ENCODE data around the gene BRAP. TPM values are rescaled to one million over a fixed set of nuclear protein-coding genes. Genes with fewer than 3 reads are reported as not detected.

The BRAP gene
- total RNA-seq, 1 experiment from 2014 or later = 25.0 TPM

DNA sequence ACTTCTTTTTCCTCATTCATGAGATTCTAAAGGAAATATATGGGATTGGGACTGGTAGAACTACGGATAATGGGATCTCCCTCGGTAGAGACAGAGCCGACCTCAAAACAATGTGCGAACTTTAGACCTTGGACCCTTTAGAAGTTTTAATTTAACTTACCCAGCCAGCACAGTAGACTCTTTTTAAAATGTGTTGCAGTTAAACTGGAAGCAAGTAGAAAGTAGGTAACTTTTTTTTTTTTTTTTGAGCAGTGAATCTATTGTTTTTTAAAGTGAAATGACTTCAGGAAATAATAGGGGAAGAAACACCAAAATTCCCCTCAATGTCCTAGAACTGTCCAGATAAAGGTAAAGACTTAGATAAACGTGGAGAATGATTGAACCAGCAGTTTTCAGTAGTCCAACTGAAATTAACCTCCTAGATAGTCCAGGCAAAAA is 85.5 kb downstream of the BRAP start:
- Mint-ChIP-seq H3K27ac (peak overlapping the region; percentile 90 to 98 (median 95)), H3K4me3 (peak overlapping the region; percentile 79 to 86), H3K4me1 (peaks cover 11 to 20% of the 10 kb centered on the region in 2 experiments), H3K9me3 (peaks cover 5 to 8% of the 10 kb centered on the region in 2 experiments; a peak in 4 of 5 replicates), H3K36me3 (ENCODE audit: insufficient read depth in 1 of 3, low read depth in 3 of 3) (peaks cover 0 to 11% (median 0%) of the 10 kb centered on the region in 3 experiments; a peak in 3 of 7 replicates), H3K27me3 (ENCODE audit: low read depth) (no peaks in the 10 kb centered on the region; the same call in 1 of the 2 replicates)
- Histone ChIP-seq H2AK5ac (ENCODE audit: insufficient read length, low read length) (no peak overlapping the region), H2BK120ac (ENCODE audit: low read depth, low read length, poor library complexity, severe bottlenecking) (no peak overlapping the region), H3K14ac (ENCODE audit: insufficient read depth, low read length) (0 out of 2 replicates have a peak overlapping the region, but pooled peaks have one; percentile 1), H3K4ac (ENCODE audit: low read depth, low read length) (no peak overlapping the region), H3T11ph (ENCODE audit: low read length) (no peak overlapping the region), H2BK12ac (ENCODE audit: insufficient read length, low read depth, low read length) (no peak overlapping the region), H3K18ac (ENCODE audit: insufficient read length, low read depth, low read length) (no peak overlapping the region), H4K91ac (ENCODE audit: insufficient read length, low read depth, low read length) (no peak overlapping the region), H3K9me3 (ENCODE audit: control insufficient read depth, low read depth, low read length) (no peaks in the 10 kb centered on the region), H3K9ac (ENCODE audit: extremely low read depth, insufficient read length, low read length) (peak overlapping the region; percentile 47), H2AFZ (ENCODE audit: low read length) (no peak overlapping the region), H3K23ac (ENCODE audit: insufficient read length, low read depth, low read length) (no peak overlapping the region), H3K56ac (ENCODE audit: insufficient read length, low read depth, low read length) (no peak overlapping the region), H3K4me2 (ENCODE audit: insufficient read depth, insufficient read length, low read length) (peak overlapping the region; percentile 72), H4K5ac (ENCODE audit: insufficient read length, low read depth, low read length) (no peak overlapping the region), H2BK5ac (ENCODE audit: insufficient read length, low read length) (no peak overlapping the region), H2BK20ac (ENCODE audit: low read depth, low read length, poor library complexity, severe bottlenecking) (no peak overlapping the region), H3K27me3 (ENCODE audit: insufficient read depth, low read length) (no peaks in the 10 kb centered on the region), H3K23me2 (ENCODE audit: insufficient read length, low read depth, low read length, poor library complexity, severe bottlenecking) (peaks cover 20% of the 10 kb centered on the region), H3K79me2 (ENCODE audit: insufficient read depth, low read length) (peaks cover 15% of the 10 kb centered on the region; the same call in 1 of the 2 replicates), H4K8ac (replicated peaks; ENCODE audit: insufficient read length, low read depth, low read length) (no peak overlapping the region), H4K20me1 (ENCODE audit: control insufficient read depth, insufficient read depth, insufficient read length) (no peaks in the 10 kb centered on the region), H3K4me1 (ENCODE audit: insufficient read depth, low read length) (no peaks in the 10 kb centered on the region; the same call in 1 of the 2 replicates), H2BK15ac (ENCODE audit: low read depth, low read length) (no peak overlapping the region), H3K79me1 (ENCODE audit: insufficient read depth, low read depth, low read length, poor library complexity, severe bottlenecking) (no peaks in the 10 kb centered on the region), H3K27ac (ENCODE audit: insufficient read length, low read depth, low read length) (no peak overlapping the region)
- no peak for DNase-seq
- WGBS (ENCODE audit: extremely low coverage, insufficient read length, low lambda C conversion rate) = no CpG with 5 or more reads among the region's 5 CpGs
- TF ChIP-seq, protein P1, sequence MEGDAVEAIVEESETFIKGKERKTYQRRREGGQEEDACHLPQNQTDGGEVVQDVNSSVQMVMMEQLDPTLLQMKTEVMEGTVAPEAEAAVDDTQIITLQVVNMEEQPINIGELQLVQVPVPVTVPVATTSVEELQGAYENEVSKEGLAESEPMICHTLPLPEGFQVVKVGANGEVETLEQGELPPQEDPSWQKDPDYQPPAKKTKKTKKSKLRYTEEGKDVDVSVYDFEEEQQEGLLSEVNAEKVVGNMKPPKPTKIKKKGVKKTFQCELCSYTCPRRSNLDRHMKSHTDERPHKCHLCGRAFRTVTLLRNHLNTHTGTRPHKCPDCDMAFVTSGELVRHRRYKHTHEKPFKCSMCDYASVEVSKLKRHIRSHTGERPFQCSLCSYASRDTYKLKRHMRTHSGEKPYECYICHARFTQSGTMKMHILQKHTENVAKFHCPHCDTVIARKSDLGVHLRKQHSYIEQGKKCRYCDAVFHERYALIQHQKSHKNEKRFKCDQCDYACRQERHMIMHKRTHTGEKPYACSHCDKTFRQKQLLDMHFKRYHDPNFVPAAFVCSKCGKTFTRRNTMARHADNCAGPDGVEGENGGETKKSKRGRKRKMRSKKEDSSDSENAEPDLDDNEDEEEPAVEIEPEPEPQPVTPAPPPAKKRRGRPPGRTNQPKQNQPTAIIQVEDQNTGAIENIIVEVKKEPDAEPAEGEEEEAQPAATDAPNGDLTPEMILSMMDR (conservative IDR thresholded peaks at IDR 0.05) = no peak
